Measurements from ENCODE around the gene OLA1.

GRCh38 chr2:174246944-174247381 is 1.4 kb downstream of the OLA1 start:
- TF ChIP-seq CTCF (IDR thresholded peaks at IDR 0.05; ENCODE audit: insufficient read depth, low read length, poor library complexity, severe bottlenecking) = no peak
- no peak for TF ChIP-seq EZH2phosphoT487 (conservative IDR thresholded peaks at IDR 0.05; ENCODE audit: low read length)
